WTC11 (cell line): ENCODE measurements around the gene ZNF488. TPM values are rescaled to one million over a fixed set of nuclear protein-coding genes. Genes with fewer than 3 reads are reported as not detected.

ENCODE experiments used
- ATAC-seq: fragments of 200-7000 bp; cut with Tn5 transposase; 2 replicates; pipeline ENCODE4 v1.10.0; 2021; ENCODE audit warnings: mild to moderate bottlenecking, moderate library complexity
- CTCF ChIA-PET: fragments of 300-600 bp; sonication (Branson Sonifier 250); formaldehyde crosslinking; loops from one replicate; lab custom pipeline; 2021; ENCODE audit warnings: antibody characterized with exemption; lab: Charles Lee
- POLR2A ChIA-PET: fragments of 350-600 bp; sonication (Branson Sonifier 250); formaldehyde crosslinking; loops from one replicate; lab custom pipeline; 2021; ENCODE audit warnings: antibody characterized with exemption; lab: Charles Lee
- DNase-seq: peaks from one replicate; pipeline ENCODE4 v3.0.0; 2021; ENCODE audit warnings: low spot score
- H3K27ac Mint-ChIP-seq: 2 replicates; pipeline ENCODE4 v1.8.0; 2021; ENCODE audit warnings: mixed read lengths
- H3K27me3 Mint-ChIP-seq: 2 replicates; pipeline ENCODE4 v1.8.0; 2021; ENCODE audit warnings: low read depth, mild to moderate bottlenecking, moderate library complexity, mixed read lengths
- H3K36me3 Mint-ChIP-seq: 2 replicates; pipeline ENCODE4 v1.8.0; 2021; ENCODE audit warnings: mixed read lengths
- H3K4me1 Mint-ChIP-seq: 2 replicates; pipeline ENCODE4 v1.8.0; 2022; ENCODE audit warnings: mixed read lengths
- H3K4me3 Mint-ChIP-seq: 2 replicates; pipeline ENCODE4 v1.8.0; 2021; ENCODE audit warnings: mild to moderate bottlenecking, moderate library complexity, mixed read lengths
- H3K9me3 Mint-ChIP-seq: 2 replicates; pipeline ENCODE4 v1.8.0; 2021; ENCODE audit warnings: mixed read lengths
- E2F5 ChIP-seq: sonication (generic); formaldehyde crosslinking; IDR thresholded peaks from 2 replicates; pipeline ENCODE4 v1.8.1; 2022; ENCODE audit warnings: mild to moderate bottlenecking, moderate library complexity, missing genetic modification reagents
- HMGA2 ChIP-seq: fragments of 250-450 bp; sonication (Bioruptor Pico); IDR thresholded peaks from 2 replicates; pipeline ENCODE4 v1.4.0; 2021; ENCODE audit warnings: mild to moderate bottlenecking, moderate library complexity
- NFATC4 ChIP-seq: fragments of 250-450 bp; sonication (Bioruptor Pico); IDR thresholded peaks from 2 replicates; pipeline ENCODE4 v1.9.0; 2021; ENCODE audit warnings: mild to moderate bottlenecking
- RORB ChIP-seq: fragments of 250-450 bp; sonication (Bioruptor Pico); IDR thresholded peaks from 2 replicates; pipeline ENCODE4 v1.9.0; 2021; ENCODE audit warnings: mild to moderate bottlenecking
- USF1 ChIP-seq: sonication (generic); formaldehyde crosslinking; IDR thresholded peaks from 2 replicates; pipeline ENCODE4 v1.8.0; 2022; ENCODE audit warnings: mild to moderate bottlenecking, missing genetic modification reagents
- ZBTB43 ChIP-seq: sonication (generic); formaldehyde crosslinking; IDR thresholded peaks from 2 replicates; pipeline ENCODE4 v1.8.1; 2023; ENCODE audit warnings: mild to moderate bottlenecking, missing genetic modification reagents
- ZNF138 ChIP-seq: sonication (generic); formaldehyde crosslinking; conservative IDR thresholded peaks from 2 replicates; pipeline ENCODE4 v1.8.1; 2022; ENCODE audit warnings: mild to moderate bottlenecking, moderate library complexity, missing genetic modification reagents
- ZNF512 ChIP-seq: sonication (generic); formaldehyde crosslinking; IDR thresholded peaks from 2 replicates; pipeline ENCODE4 v1.8.1; 2022; ENCODE audit warnings: missing genetic modification reagents, borderline replicate concordance
- total RNA-seq: library from RNA; stranded (reverse); gene quantifications from 3 replicates; pipeline ENCODE4 v1.2.3, GENCODE V29; 2021
- TF ChIP-seq, protein P1 (sequence below): sonication (generic); formaldehyde crosslinking; IDR thresholded peaks from 2 replicates; pipeline ENCODE4 v1.8.1; 2022; ENCODE audit warnings: low read depth, missing genetic modification reagents, borderline replicate concordance
- TF ChIP-seq, protein P2 (sequence below): fragments of 200-600 bp; IDR thresholded peaks from 2 replicates; pipeline ENCODE4 v1.8.0; 2022; ENCODE audit warnings: antibody characterized with exemption
- TF ChIP-seq, protein P3 (sequence below): sonication (generic); formaldehyde crosslinking; IDR thresholded peaks from 2 replicates; pipeline ENCODE4 v1.8.1; 2022; ENCODE audit warnings: mild to moderate bottlenecking, missing genetic modification reagents, moderate library complexity, borderline replicate concordance
- TF ChIP-seq, protein P4 (sequence below): sonication (generic); formaldehyde crosslinking; IDR thresholded peaks from 2 replicates; pipeline ENCODE4 v1.8.0; 2023; ENCODE audit warnings: missing genetic modification reagents, mild to moderate bottlenecking, borderline replicate concordance

The ZNF488 gene
- total RNA-seq, 1 experiment from 2014 or later, result 8.7 TPM

DNA sequence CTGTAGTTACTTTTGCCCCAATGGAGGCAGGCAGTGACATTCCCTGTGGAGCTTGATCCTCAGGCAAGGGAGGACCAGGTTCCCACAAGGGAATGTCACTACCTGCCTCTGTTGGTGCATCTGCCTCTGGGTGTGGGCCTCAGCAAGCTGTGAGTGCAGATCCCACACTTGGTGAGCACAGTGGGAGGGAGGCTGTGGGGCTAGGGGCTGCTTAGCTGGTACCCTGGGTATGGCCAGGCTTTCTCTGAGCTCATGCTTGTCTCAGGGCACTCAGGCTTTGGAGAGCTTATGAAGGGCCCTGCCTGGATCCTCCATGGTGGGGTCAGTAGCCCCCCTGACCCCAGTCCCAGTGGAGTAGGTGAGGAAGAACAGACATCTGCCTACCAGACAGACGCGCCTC lies 16.2 kb upstream of the ZNF488 start (continued):
- TF ChIP-seq, protein P1, sequence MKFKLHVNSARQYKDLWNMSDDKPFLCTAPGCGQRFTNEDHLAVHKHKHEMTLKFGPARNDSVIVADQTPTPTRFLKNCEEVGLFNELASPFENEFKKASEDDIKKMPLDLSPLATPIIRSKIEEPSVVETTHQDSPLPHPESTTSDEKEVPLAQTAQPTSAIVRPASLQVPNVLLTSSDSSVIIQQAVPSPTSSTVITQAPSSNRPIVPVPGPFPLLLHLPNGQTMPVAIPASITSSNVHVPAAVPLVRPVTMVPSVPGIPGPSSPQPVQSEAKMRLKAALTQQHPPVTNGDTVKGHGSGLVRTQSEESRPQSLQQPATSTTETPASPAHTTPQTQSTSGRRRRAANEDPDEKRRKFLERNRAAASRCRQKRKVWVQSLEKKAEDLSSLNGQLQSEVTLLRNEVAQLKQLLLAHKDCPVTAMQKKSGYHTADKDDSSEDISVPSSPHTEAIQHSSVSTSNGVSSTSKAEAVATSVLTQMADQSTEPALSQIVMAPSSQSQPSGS, result no peak
- TF ChIP-seq ZNF512 (CRISPR knock-in tag) (no peak), ZBTB43 (CRISPR knock-in tag) (no peak), RORB (no peak)
- TF ChIP-seq, protein P2, sequence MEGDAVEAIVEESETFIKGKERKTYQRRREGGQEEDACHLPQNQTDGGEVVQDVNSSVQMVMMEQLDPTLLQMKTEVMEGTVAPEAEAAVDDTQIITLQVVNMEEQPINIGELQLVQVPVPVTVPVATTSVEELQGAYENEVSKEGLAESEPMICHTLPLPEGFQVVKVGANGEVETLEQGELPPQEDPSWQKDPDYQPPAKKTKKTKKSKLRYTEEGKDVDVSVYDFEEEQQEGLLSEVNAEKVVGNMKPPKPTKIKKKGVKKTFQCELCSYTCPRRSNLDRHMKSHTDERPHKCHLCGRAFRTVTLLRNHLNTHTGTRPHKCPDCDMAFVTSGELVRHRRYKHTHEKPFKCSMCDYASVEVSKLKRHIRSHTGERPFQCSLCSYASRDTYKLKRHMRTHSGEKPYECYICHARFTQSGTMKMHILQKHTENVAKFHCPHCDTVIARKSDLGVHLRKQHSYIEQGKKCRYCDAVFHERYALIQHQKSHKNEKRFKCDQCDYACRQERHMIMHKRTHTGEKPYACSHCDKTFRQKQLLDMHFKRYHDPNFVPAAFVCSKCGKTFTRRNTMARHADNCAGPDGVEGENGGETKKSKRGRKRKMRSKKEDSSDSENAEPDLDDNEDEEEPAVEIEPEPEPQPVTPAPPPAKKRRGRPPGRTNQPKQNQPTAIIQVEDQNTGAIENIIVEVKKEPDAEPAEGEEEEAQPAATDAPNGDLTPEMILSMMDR, result no peak
- TF ChIP-seq, all 79 proteins: peak for 0

DNA sequence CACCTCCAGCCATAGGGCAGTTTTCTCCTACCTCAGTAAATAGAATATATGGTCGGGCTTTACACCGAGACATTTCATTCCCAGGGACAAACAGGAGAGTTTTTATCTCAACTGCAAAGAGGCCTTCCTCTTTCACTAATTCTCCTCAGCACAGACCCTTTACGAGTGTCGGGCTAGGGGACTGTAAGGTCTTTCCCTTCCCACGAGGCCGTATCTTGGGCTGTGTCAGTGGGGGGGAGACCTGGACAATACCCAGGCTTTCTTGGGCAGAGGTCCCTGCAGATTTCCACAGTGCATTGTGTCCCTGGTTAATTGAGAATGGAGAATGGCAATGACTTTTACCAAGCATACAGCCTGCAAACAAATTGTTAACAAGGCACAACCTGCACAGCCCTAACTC lies 13.2 kb upstream of the ZNF488 start:
- Mint-ChIP-seq H3K27ac (no peak overlapping the region), H3K4me3 (no peak overlapping the region), H3K36me3 (no peaks in the 10 kb centered on the region), H3K4me1 (peaks cover 11% of the 10 kb centered on the region)
- CTCF ChIA-PET, result no interaction called here
- DNase-seq, result no peak
- TF ChIP-seq, protein P3, sequence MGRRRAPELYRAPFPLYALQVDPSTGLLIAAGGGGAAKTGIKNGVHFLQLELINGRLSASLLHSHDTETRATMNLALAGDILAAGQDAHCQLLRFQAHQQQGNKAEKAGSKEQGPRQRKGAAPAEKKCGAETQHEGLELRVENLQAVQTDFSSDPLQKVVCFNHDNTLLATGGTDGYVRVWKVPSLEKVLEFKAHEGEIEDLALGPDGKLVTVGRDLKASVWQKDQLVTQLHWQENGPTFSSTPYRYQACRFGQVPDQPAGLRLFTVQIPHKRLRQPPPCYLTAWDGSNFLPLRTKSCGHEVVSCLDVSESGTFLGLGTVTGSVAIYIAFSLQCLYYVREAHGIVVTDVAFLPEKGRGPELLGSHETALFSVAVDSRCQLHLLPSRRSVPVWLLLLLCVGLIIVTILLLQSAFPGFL, result no peak
- TF ChIP-seq ZNF138 (CRISPR knock-in tag) (no peak), USF1 (CRISPR knock-in tag) (no peak), NFATC4 (CRISPR knock-in tag) (no peak), HMGA2 (CRISPR knock-in tag) (no peak), E2F5 (no peak)
- TF ChIP-seq, protein P4, sequence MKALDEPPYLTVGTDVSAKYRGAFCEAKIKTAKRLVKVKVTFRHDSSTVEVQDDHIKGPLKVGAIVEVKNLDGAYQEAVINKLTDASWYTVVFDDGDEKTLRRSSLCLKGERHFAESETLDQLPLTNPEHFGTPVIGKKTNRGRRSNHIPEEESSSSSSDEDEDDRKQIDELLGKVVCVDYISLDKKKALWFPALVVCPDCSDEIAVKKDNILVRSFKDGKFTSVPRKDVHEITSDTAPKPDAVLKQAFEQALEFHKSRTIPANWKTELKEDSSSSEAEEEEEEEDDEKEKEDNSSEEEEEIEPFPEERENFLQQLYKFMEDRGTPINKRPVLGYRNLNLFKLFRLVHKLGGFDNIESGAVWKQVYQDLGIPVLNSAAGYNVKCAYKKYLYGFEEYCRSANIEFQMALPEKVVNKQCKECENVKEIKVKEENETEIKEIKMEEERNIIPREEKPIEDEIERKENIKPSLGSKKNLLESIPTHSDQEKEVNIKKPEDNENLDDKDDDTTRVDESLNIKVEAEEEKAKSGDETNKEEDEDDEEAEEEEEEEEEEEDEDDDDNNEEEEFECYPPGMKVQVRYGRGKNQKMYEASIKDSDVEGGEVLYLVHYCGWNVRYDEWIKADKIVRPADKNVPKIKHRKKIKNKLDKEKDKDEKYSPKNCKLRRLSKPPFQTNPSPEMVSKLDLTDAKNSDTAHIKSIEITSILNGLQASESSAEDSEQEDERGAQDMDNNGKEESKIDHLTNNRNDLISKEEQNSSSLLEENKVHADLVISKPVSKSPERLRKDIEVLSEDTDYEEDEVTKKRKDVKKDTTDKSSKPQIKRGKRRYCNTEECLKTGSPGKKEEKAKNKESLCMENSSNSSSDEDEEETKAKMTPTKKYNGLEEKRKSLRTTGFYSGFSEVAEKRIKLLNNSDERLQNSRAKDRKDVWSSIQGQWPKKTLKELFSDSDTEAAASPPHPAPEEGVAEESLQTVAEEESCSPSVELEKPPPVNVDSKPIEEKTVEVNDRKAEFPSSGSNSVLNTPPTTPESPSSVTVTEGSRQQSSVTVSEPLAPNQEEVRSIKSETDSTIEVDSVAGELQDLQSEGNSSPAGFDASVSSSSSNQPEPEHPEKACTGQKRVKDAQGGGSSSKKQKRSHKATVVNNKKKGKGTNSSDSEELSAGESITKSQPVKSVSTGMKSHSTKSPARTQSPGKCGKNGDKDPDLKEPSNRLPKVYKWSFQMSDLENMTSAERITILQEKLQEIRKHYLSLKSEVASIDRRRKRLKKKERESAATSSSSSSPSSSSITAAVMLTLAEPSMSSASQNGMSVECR (CRISPR knock-in tag), result no peak
- TF ChIP-seq, all 79 proteins: peak for 0
- ATAC-seq, result no peak
- H3K27me3 Mint-ChIP-seq, result peaks cover 3% of the 10 kb centered on the region; the same call in 1 of the 2 replicates
- H3K9me3 Mint-ChIP-seq, result peaks cover 6% of the 10 kb centered on the region
- POLR2A ChIA-PET, result no interaction called here
